Breast epithelium (tissue), 3 donors: ENCODE measurements around the gene SEPHS1.
"Not testable (repeated sequence)": the region's sequence is repeated elsewhere in the genome, so short reads cannot be mapped to it uniquely, and the experiment has no call there.

ENCODE experiments used
- POLR2A ChIP-seq: fragments of 450-650 bp; IDR thresholded peaks from one replicate; pipeline ENCODE4 v1.6.1; 2016; ENCODE audit warnings: antibody characterized with exemption, mild to moderate bottlenecking, moderate library complexity
- POLR2AphosphoS5 ChIP-seq, 3 donors: sonication (generic); formaldehyde crosslinking; IDR thresholded peaks; one replicate each; pipeline ENCODE4 v1.6.1; 2017; ENCODE audit warnings: antibody characterized with exemption in 3 of 3
- TF ChIP-seq, protein P1 (sequence below), 3 donors: fragments of 450-650 bp; IDR thresholded peaks; one replicate each; pipeline ENCODE4 v1.5.1; 2016 to 2017; ENCODE audit warnings: antibody characterized with exemption in 3 of 3, mild to moderate bottlenecking in 3 of 3, moderate library complexity in 3 of 3

DNA sequence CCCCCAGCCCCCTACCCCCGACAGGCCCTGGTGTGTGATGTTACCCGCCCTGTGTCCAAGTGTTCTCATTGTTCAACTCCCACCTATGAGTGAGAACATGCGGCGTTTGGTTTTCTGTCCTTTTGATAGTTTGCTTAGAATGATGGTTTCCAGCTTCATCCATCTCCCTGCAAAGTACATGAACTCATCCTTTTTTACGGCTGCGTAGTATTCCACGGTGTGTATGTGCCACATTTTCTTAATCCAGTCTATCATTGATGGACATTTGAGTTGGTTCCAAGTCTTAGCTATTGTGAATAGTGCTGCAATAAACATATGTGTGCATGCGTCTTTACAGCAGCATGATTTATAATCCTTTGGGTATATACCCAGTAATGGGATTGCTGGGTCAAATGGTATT, 17.1 kb downstream of the SEPHS1 start:
- TF ChIP-seq POLR2AphosphoS5 (IDR thresholded peaks at IDR 0.05); POLR2A: not testable (repeated sequence)
- TF ChIP-seq, protein P1, sequence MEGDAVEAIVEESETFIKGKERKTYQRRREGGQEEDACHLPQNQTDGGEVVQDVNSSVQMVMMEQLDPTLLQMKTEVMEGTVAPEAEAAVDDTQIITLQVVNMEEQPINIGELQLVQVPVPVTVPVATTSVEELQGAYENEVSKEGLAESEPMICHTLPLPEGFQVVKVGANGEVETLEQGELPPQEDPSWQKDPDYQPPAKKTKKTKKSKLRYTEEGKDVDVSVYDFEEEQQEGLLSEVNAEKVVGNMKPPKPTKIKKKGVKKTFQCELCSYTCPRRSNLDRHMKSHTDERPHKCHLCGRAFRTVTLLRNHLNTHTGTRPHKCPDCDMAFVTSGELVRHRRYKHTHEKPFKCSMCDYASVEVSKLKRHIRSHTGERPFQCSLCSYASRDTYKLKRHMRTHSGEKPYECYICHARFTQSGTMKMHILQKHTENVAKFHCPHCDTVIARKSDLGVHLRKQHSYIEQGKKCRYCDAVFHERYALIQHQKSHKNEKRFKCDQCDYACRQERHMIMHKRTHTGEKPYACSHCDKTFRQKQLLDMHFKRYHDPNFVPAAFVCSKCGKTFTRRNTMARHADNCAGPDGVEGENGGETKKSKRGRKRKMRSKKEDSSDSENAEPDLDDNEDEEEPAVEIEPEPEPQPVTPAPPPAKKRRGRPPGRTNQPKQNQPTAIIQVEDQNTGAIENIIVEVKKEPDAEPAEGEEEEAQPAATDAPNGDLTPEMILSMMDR (IDR thresholded peaks at IDR 0.05), result not testable (repeated sequence)
